Lower leg skin (tissue), 3 donors: ENCODE data around the gene CNIH2.

Experiments
- POLR2A ChIP-seq, 2 donors: fragments of 450-650 bp; IDR thresholded peaks; one replicate each; pipeline ENCODE4 v1.6.1; 2016 to 2017; ENCODE audit warnings: antibody characterized with exemption in 2 of 2, mild to moderate bottlenecking in 1 of 2, moderate library complexity in 1 of 2
- TF ChIP-seq, protein P1 (sequence below), 3 donors: fragments of 450-650 bp; IDR thresholded peaks; one replicate each; pipeline ENCODE4 v1.5.1; 2016; ENCODE audit warnings: antibody characterized with exemption in 3 of 3, mild to moderate bottlenecking in 3 of 3, moderate library complexity in 2 of 3

DNA sequence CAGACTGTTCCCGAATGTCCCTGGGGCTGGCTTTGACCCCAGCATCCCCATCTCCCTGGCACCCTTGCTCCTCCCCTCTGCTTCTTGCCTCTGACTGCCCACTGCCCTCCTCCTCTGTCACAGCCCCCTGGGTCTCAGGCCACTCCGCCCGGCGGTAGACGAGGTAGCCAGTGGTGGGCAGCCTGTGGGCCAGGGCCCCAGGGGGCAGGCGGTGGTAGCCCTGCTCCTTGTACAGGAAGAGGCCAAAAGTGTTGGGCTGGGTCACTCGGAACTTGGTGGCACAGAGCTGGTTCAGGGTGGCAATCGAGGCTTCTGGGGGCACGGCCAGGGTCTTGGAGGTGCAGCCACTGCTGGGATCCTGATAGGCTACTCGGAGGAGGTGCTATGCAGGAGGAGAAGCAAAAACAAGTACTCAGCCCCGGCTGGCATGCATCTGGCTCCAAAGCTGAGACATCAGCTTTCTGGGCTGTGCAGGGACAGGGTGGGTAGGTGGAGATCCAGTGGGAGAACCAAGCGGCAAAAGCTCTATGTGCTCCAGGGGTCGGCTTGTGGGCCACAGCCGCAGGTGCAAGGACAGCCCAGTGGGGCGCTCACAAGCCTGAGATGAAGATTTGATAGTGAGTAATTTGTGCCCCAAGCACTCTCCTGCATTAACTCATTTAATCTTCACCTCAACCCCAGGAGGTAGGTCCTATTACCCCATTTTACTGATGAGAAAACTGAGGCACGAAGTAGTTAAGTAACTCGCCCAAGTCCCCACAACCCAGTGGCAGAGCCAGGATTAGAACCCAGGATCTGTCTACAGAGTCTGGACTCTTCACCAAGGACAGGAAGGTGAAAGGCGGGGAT, 54.6 kb downstream of the CNIH2 start:
- TF ChIP-seq, protein P1, sequence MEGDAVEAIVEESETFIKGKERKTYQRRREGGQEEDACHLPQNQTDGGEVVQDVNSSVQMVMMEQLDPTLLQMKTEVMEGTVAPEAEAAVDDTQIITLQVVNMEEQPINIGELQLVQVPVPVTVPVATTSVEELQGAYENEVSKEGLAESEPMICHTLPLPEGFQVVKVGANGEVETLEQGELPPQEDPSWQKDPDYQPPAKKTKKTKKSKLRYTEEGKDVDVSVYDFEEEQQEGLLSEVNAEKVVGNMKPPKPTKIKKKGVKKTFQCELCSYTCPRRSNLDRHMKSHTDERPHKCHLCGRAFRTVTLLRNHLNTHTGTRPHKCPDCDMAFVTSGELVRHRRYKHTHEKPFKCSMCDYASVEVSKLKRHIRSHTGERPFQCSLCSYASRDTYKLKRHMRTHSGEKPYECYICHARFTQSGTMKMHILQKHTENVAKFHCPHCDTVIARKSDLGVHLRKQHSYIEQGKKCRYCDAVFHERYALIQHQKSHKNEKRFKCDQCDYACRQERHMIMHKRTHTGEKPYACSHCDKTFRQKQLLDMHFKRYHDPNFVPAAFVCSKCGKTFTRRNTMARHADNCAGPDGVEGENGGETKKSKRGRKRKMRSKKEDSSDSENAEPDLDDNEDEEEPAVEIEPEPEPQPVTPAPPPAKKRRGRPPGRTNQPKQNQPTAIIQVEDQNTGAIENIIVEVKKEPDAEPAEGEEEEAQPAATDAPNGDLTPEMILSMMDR (IDR thresholded peaks at IDR 0.05), result no peak
- no peak for TF ChIP-seq POLR2A (IDR thresholded peaks at IDR 0.05)
